Panc1 (cell line): ENCODE measurements around the gene RTN4IP1. TPM values are rescaled to one million over a fixed set of nuclear protein-coding genes. Genes with fewer than 3 reads are reported as not detected.

Experiments
- ATAC-seq: fragments of 200-7000 bp; cut with Tn5 transposase; 2 replicates; pipeline ENCODE4 v1.9.1; 2020; ENCODE audit warnings: mild to moderate bottlenecking, moderate library complexity
- BruUV-seq: library from RNA; stranded (reverse); fragments of 400-500 nt; replicated peaks from 2 replicates; lab custom pipeline; 2021; lab: Mats Ljungman, UMichigan
- CTCF ChIA-PET: fragments of 300-600 bp; sonication (Branson Sonifier 250); formaldehyde crosslinking; loops from one replicate; lab custom pipeline; 2022; ENCODE audit warnings: antibody characterized with exemption; lab: Charles Lee
- POLR2A ChIA-PET: fragments of 300-600 bp; sonication (Branson Sonifier 250); formaldehyde crosslinking; loops from one replicate; lab custom pipeline; 2022; ENCODE audit warnings: antibody characterized with exemption; lab: Charles Lee
- DNase-seq: peaks from one replicate; pipeline ENCODE4 v3.0.0-alpha.2; 2010; ENCODE audit warnings: low read depth, low spot score
- H3K27ac ChIP-seq: 2 replicates; pipeline ENCODE4 v1.5.1; 2011; ENCODE audit warnings: mild to moderate bottlenecking, low read length, inconsistent platforms
- H3K27me3 ChIP-seq: fragments of 200-500 bp; sonication (Bioruptor generic); 2 replicates; pipeline ENCODE4 v1.6.0; 2014; ENCODE audit warnings: low read length, inconsistent platforms; ENCODE audit not compliant: control insufficient read depth, insufficient read depth
- H3K36me3 ChIP-seq: fragments of 200-500 bp; sonication (Bioruptor generic); 2 replicates; pipeline ENCODE4 v1.5.1; 2014; ENCODE audit warnings: inconsistent platforms, mild to moderate bottlenecking, low read length, moderate library complexity; ENCODE audit not compliant: control insufficient read depth, insufficient read depth
- H3K4me1 ChIP-seq: 2 replicates; pipeline ENCODE4 v1.5.1; 2011; ENCODE audit warnings: inconsistent platforms, mild to moderate bottlenecking, low read length, moderate library complexity; ENCODE audit not compliant: control insufficient read depth, insufficient read depth
- H3K4me3 ChIP-seq, 2 experiments: 2 replicates each; pipeline ENCODE4 v1.5.1; 2011 to 2012; ENCODE audit warnings: low read depth in 2 of 2, low read length in 2 of 2, mild to moderate bottlenecking in 2 of 2, inconsistent platforms in 1 of 2, moderate library complexity in 1 of 2
- H3K9me3 ChIP-seq: fragments of 200-500 bp; sonication (Bioruptor generic); 2 replicates; pipeline ENCODE4 v1.5.1; 2014; ENCODE audit warnings: low read depth, mild to moderate bottlenecking, inconsistent platforms, low read length, moderate library complexity; ENCODE audit not compliant: control insufficient read depth, insufficient read depth
- POLR2AphosphoS5 ChIP-seq: IDR thresholded peaks from 2 replicates; pipeline ENCODE4 v1.6.1; 2012; ENCODE audit warnings: mild to moderate bottlenecking, low read depth, low read length, moderate library complexity
- SIN3A ChIP-seq: IDR thresholded peaks from 2 replicates; pipeline ENCODE4 v1.6.1; 2012; ENCODE audit warnings: low read depth, mild to moderate bottlenecking, low read length, moderate library complexity, borderline replicate concordance; ENCODE audit not compliant: insufficient read depth
- TCF7L2 ChIP-seq: IDR thresholded peaks from 2 replicates; pipeline ENCODE4 v1.6.1; 2011; ENCODE audit warnings: mild to moderate bottlenecking, low read depth, low read length, inconsistent platforms
- in situ Hi-C: cut with HindIII; loops from 2 replicates; pipeline ENCODE4 v1.10.0; 2016; ENCODE audit warnings: low sequenced_read_pairs, low pct_unique_long_range_greater_than_20kb
- intact Hi-C: fragments of 100-400 bp; cut with micrococcal nuclease; formaldehyde crosslinking; loops from one replicate; pipeline ENCODE4 v1.10.0; 2022; ENCODE audit not compliant: unreplicated experiment
- total RNA-seq: library from RNA; stranded (reverse); gene quantifications from one replicate; pipeline ENCODE4 v1.2.1, GENCODE V29; 2021; ENCODE audit not compliant: unreplicated experiment
- TF ChIP-seq, protein P1 (sequence below): fragments of 450-650 bp; IDR thresholded peaks from 2 replicates; pipeline ENCODE4 v1.5.1; 2017; ENCODE audit warnings: mild to moderate bottlenecking
- TF ChIP-seq, protein P2 (sequence below), 2 experiments: IDR thresholded peaks; 2 replicates each; pipeline ENCODE4 v1.6.1; 2011 to 2012; ENCODE audit warnings: low read depth in 2 of 2, control low read depth in 1 of 2, low read length in 1 of 2, mild to moderate bottlenecking in 1 of 2, moderate library complexity in 1 of 2; ENCODE audit not compliant: insufficient read depth in 1 of 2

The RTN4IP1 gene
- total RNA-seq, 1 experiment from 2014 or later = 9.4 TPM

DNA sequence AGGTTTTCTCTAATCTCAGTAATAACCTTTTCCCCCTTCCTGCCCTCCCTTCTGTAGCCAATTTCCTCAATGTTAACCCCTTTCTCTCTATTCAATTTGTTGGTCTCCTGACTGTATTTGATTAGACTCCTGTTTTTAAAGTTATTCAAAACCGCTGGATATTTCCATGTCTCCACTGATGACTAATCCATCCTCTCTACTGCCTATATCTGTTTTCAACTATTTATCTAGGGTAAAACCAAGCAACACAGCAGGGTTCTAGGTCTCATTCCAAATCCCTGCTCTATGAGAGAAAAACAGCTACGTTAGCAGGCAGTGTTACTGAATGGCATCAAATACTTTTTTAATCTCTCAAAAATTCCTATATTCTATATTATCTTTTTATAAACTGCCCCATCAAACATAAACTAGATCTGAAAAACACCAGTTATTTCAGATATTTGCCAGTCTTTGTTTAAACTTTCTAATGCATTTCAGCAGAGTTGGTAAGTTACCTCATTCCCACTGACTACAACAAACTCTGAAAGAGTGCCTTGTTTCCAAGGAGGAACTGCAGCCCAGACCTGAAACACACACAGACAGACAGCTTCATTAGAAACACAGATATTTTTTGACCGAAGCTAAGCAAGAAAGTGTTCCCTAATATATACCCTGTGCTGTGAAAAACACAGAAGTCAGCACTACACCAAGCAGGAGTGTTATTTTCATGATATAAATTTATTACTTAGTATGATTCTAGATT, 8.2 kb downstream of the RTN4IP1 start:
- no peaks in the 10 kb centered on the region for H3K4me1 ChIP-seq
- H3K4me3 ChIP-seq = no peak overlapping the region
- CTCF ChIA-PET = no interaction called here
- intact Hi-C loops = no loop called here
- BruUV-seq = no TSS peak
- H3K36me3 ChIP-seq = no peaks in the 10 kb centered on the region
- ATAC-seq (no peak), DNase-seq (no peak)
- H3K27ac ChIP-seq = no peak overlapping the region
- H3K9me3 ChIP-seq = no peaks in the 10 kb centered on the region
- TF ChIP-seq POLR2AphosphoS5 (no peak), SIN3A (no peak), TCF7L2 (no peak)
- TF ChIP-seq, protein P1, sequence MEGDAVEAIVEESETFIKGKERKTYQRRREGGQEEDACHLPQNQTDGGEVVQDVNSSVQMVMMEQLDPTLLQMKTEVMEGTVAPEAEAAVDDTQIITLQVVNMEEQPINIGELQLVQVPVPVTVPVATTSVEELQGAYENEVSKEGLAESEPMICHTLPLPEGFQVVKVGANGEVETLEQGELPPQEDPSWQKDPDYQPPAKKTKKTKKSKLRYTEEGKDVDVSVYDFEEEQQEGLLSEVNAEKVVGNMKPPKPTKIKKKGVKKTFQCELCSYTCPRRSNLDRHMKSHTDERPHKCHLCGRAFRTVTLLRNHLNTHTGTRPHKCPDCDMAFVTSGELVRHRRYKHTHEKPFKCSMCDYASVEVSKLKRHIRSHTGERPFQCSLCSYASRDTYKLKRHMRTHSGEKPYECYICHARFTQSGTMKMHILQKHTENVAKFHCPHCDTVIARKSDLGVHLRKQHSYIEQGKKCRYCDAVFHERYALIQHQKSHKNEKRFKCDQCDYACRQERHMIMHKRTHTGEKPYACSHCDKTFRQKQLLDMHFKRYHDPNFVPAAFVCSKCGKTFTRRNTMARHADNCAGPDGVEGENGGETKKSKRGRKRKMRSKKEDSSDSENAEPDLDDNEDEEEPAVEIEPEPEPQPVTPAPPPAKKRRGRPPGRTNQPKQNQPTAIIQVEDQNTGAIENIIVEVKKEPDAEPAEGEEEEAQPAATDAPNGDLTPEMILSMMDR = no peak
- TF ChIP-seq, protein P2, sequence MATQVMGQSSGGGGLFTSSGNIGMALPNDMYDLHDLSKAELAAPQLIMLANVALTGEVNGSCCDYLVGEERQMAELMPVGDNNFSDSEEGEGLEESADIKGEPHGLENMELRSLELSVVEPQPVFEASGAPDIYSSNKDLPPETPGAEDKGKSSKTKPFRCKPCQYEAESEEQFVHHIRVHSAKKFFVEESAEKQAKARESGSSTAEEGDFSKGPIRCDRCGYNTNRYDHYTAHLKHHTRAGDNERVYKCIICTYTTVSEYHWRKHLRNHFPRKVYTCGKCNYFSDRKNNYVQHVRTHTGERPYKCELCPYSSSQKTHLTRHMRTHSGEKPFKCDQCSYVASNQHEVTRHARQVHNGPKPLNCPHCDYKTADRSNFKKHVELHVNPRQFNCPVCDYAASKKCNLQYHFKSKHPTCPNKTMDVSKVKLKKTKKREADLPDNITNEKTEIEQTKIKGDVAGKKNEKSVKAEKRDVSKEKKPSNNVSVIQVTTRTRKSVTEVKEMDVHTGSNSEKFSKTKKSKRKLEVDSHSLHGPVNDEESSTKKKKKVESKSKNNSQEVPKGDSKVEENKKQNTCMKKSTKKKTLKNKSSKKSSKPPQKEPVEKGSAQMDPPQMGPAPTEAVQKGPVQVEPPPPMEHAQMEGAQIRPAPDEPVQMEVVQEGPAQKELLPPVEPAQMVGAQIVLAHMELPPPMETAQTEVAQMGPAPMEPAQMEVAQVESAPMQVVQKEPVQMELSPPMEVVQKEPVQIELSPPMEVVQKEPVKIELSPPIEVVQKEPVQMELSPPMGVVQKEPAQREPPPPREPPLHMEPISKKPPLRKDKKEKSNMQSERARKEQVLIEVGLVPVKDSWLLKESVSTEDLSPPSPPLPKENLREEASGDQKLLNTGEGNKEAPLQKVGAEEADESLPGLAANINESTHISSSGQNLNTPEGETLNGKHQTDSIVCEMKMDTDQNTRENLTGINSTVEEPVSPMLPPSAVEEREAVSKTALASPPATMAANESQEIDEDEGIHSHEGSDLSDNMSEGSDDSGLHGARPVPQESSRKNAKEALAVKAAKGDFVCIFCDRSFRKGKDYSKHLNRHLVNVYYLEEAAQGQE (IDR thresholded peaks at IDR 0.05; ENCODE audit: insufficient read depth in 1 of 2, low read depth in 2 of 2, low read length in 1 of 2) = no peak
- POLR2A ChIA-PET = no interaction called here
- H3K27me3 ChIP-seq = no peaks in the 10 kb centered on the region
- in situ Hi-C loops = no loop called here

DNA sequence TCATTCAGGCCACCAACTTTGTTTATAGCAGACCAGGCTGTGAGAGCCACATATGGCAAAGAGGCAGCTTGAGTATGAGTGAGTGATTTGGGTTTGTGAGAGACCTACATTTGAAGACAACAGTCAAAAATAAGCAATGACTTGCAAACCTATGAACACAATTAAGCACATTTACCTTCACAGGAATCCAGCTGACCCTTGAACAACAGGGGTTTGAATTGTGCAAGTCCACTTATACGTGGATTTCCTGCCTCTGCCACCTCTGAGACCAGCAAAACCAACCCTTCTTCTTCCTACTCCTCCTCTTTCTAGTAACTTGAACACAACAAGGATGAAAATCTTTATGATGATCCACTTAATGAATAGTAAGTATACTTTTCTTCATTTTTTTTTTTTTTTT, 10.1 kb downstream of the RTN4IP1 start:
- no peak for TF ChIP-seq TCF7L2
- TF ChIP-seq POLR2AphosphoS5 = no peak
- no peak for TF ChIP-seq SIN3A
- TF ChIP-seq, protein P1 = no peak
- TF ChIP-seq, protein P2 (IDR thresholded peaks at IDR 0.05; ENCODE audit: insufficient read depth in 1 of 2, low read depth in 2 of 2, low read length in 1 of 2) = no peak
- ChIA-PET CTCF (no interaction called here), POLR2A (no interaction called here)
- no peak overlapping the region for H3K4me3 ChIP-seq
- no peak overlapping the region for H3K27ac ChIP-seq
- H3K27me3 ChIP-seq = no peaks in the 10 kb centered on the region
- in situ Hi-C loops = no loop called here
- ATAC-seq = no peak
- H3K36me3 ChIP-seq = no peaks in the 10 kb centered on the region
- DNase-seq = no peak
- no peaks in the 10 kb centered on the region for H3K9me3 ChIP-seq
- intact Hi-C loops = no loop called here
- no TSS peak for BruUV-seq
- no peaks in the 10 kb centered on the region for H3K4me1 ChIP-seq
